Activated T-cell treated with anti-CD3 and anti-CD28 coated beads, Interleukin-2, amount 50 U/mL, for 48 hours (primary cell): ENCODE measurements around the gene SETD2.
"Not testable (repeated sequence)": the region's sequence is repeated elsewhere in the genome, so short reads cannot be mapped to it uniquely, and the experiment has no call there.

Experiments used
- DNase-seq, 2 experiments: peaks; one replicate each; pipeline ENCODE4 v3.0.0-alpha.2; 2020

Gene SETD2

DNA sequence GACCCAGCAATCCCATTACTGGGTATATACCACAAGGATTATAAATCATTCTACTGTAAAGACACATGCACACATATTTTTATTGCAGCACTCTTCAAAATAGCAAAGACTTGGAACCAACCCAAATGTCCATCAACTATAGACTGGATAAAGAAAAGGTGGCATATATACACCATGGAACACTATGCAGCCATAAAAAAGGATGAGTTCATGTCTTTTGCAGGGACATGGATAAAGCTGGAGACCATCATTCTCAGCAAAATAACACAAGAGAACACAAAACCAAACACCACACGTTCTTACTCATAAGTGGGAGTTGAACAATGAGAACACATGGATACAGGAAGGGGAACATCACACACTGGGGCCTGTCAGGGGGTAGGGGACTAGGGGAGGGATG is 137.5 kb downstream of the SETD2 start:
- DNase-seq = not testable (repeated sequence)

DNA sequence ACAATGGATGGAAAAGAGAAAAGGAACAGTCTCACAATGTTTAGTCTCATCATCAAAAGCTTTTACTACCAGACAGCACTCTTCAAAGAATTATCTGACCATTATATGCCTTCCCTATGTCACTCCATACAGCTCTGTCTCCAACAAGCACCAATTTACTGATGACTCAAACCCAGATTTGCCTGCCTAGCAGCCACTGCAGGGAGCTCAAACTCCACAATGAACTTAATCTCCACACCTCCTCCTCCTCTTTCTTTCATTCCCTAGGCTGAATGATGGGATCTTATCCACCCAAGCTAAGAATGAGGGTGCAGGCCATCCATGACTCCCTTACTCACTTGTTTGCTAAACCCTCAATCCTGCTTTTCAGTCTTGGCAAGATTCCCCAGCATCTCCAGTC is 139.0 kb downstream of the SETD2 start:
- no peak for DNase-seq

DNA sequence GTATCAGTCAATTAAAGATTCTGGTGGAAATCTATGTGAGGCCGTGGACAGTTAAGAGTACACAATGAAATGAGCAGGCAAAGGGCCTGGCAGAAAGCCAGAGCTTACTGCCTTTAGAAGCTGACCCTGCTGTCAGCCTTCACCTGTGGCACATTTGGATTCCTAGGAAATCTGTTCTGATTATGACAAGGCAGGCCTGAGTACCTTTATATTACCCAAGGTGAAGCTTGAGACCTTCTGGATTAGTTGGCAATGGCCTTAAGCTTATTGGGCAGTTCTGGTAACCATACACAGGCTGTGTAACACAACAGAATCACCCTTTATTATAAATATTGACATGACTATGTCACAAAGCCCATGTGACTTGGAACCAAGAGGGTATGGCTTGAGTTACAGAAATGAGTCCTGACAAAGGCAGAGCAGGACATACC is 141.3 kb downstream of the SETD2 start:
- DNase-seq = no peak

DNA sequence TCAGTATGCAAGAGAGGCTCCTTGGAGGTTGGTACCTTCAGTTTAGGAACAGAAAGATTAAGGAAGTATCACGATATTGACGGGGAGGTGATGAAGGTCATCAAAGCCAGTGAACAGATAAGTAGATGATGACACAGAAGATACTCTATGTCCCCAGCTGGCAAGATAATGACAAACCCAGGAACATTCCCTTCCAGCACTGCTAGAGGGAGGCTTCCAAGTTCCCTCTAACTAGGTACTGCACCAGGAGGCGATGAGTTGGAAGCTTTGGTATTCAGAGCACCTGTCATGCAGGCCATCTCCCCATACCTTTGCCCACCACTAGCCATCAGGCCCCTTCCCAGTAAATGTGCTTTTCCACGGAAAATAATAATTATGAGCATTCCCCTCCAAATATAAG is 143.6 kb downstream of the SETD2 start:
- no peak for DNase-seq

DNA sequence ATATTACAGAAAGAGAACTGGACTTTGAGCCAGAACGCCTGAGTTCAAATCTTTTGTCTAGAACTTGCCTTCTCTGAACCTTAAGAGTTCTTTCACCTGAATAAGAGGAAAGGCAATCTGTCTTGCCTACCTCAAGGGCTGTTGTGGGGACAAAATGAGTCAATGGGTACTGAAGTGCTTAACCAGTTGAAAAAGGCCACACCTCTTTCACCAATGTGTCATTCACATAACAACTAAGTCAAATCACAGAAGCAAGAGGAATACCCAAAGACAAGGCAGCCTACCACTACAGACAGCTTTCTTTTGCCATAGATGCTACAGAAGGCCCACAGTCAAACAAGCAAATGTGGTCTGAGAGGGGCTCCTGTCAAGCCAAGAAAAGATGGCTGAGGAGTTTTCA is 144.7 kb downstream of the SETD2 start:
- peak in 1 of 2 experiments; percentile 41 for DNase-seq

DNA sequence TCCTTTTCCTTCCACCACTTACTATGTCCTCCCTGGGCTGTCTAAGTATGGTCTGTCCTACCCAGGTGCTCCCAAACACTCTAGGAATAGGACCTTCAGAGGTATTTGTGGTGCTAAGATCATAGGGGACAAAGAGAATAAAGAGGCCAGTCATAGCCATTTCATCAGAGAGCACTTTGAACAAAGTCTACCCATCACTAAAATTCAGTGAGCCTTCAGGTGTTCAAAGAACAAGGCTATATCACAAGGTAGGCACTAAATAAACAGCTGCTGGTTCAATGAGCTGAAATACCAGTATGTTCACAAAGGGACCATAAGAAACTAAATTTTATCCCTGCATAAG is 145.7 kb downstream of the SETD2 start:
- no peak for DNase-seq

DNA sequence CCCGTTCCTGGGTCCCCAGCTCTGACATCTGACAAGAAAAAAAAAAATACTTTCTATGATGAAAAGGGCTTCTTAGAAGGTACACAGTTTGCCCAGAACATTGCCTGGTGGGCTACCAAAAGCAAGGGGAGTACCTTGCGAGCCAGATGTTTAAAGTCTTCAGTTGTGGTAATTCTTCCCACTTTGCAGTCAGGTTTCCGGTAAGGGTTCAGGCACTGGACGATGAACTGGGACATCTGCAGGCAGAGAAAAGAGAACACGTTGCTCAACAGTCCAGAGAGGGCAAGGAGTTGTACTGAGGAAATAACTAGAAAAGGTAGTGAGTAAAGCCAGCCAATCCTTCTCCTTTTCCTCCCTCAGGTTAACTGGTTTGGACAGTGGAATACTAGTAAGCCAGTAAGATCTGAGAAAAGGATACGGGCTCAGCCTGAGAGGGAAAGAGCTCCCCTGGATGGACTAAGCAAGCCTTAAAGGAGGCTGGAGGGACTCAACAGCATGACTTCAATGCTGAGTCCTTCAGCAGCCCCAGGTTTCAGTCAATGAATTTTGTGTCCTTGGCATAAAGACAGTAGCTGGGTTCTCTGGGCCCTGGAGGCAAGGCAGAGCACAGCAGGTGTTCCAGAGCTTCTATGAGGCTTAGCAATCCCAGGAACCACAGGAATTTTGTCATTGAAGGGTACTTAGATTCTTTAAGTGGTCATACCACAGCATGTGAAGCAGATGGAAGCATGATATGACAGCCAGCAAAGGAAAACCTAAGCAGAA is 146.2 kb downstream of the SETD2 start:
- peak in 1 of 2 experiments; percentile 19 for DNase-seq

DNA sequence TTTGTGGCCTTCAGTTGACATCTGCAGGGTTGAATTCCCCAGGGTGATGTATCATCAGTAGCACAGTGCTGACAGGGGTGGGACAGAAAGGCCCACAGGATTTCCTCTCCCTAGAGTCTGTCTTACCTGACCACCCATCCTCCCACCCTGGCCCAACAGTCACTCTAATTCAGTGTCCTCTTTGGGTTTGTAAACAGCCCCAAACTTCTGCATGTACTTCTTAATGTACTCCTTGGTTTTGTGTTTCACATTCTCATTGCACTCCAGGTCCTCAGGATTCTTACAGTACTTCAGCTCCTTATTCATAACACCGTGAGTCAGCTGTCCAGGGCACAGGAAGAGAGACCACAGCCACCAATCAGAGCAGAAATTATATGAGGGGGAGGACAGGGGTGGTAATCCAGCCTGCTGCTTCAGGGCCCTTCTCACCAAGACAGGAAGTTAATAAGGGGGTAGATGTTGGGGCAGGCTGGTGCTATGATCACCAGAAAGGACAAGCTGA is 146.9 kb downstream of the SETD2 start:
- peak; percentile 46 to 62 for DNase-seq

DNA sequence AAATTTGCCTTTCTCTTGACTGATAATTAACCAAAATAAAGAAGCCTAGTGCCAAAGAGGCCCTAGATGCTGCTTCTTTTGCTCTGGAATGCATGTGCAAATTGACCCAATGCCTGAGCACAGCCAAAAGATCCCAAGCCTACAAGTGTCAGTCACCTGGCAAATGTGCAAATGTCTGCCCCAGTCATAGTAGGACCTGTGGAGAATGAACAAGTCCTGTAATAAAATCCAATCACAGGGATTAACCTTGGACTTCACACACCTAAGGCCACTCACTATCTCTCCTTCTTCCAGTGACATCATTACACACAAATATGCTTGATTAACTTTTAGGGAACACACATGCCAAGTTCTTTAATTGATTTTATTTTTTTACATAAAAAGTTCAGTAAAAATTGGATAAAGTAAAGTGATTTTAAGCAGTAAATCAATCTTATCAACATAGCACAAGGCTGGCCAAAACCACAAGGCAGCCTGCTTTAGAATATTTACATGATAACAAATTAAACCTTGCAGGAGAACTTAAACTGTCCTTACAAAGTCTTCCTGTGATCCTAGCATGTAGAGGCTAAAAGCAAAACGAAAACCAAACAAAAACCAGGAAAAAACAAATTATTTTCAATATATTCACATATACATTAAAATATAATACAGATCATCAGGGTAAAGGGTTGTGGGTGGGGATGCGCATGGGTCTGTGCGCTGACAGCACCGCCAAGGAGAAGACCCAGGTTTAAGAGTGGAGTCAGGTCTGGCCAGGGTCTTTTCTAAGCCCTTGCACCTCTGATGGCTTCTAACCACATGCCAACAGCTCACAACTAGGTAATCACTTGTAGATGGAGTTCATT is 147.6 kb downstream of the SETD2 start:
- DNase-seq = no peak

DNA sequence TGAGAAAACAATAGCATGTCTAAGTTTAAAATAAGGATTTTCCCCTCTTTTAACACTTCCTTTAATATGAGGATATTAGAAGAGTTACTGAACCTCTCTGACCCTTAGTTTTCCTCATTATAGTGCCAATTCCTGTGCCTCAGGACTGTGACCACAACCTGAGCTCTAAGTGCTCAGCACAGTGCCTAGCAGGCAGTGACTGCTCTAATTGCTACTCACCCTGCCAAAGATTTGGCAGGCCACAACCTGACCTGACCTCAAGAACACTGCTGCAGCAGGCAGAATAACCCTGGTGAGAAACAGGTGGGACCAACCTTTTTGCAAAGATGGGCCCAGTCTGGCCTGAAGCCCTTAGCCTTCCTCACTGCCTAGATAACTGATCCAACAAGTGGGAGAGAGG is 148.8 kb downstream of the SETD2 start:
- no peak for DNase-seq

DNA sequence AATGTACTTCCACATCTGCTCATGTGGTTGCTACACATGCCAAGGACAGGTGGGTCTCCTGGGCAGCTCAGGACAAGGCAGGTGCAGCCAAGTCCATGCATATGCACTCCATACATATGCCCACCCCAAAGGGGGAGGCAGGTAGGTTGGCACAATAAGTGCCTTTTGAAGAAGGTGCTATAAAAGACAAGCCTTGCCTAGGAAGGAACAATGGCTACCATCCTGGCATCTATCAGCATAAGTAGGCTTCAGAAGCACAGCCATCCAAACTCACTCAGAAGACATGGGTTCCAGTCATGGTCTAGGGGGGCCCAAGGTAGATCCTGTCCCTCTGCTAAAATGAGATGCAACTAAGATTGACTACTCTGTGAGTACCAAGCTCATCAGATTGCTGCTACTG is 149.9 kb downstream of the SETD2 start:
- no peak for DNase-seq

DNA sequence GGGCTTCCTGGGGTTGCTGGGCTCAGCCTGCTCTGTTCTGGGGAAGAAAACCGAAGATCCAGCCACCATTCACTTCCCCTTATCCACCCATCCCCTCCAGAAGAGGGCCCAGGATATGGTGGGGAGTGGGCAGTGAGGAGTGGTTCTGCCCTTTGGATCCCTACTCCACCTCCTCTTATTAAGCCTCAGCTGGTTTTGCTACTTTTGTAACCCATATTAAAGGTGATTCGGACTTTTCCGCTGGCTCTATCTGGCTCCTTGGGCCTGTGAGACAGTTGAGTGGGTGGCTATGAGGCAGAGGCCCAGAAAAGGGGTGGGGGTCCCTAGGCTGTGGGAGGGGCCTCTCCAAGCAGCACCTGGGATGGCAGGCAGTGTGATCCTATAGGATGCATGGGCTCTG is 150.7 kb downstream of the SETD2 start:
- DNase-seq = no peak

DNA sequence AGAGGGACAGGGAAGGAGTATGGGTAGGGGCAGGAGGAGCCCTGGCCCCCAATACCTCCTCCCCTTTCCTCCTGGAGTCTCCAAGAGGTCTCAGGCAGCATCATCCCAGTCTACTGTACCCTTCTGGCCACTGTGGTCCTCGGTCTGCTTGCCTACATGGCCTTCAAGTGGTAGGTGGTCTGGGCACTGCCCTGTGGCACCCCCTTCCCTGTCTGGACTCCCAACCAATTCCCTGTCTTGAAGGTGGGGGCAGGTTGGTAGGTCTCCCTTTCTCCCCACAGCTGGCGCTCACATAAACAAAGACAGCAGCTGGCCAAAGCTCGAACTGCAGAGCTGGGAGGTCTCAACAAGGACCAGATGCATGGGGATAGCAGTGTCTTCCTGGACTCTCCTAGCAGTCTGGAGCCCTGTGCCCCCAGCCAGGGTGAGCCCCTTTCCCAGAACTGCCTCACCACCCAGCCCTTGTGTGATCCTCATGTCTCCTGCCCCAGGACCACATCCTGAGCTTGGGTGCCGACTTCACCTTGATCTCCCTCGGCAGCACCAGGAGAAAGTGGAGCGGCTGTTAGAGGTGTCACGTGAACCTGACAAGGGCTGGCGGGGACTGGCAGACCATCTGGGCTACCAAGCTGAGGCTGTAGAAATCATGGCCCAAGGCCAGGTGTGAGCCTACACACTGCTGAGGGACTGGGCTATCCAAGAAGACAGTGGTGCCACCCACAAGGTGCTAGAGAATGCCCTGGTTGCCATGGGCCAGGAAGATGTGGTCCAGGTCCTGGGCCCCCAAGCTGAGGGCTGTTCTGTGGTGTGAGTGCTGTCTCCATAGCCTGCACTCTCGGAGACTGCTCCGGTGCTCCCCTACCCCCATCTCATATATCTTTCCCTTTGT is 151.3 kb downstream of the SETD2 start:
- DNase-seq = peak in 1 of 2 experiments; percentile 19

DNA sequence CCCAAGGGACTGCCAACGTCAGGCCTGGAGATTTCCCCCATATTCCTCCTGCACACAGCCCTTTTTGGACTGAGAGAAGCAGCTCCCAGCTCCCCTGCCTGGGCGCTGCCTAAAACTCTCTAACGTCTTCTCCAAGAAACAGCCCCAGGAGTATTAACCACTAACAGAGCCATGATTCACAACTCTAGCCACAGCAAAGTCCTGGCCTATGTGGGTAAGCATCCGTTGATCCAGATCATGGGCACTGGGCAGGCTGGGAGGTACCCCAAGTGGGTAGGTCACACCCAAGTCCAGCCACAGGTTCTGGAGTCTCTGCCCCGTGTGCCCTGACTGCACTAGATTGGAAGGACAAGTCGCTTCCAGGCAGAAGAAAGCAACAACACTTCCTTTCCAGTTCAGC is 152.5 kb downstream of the SETD2 start:
- no peak for DNase-seq

DNA sequence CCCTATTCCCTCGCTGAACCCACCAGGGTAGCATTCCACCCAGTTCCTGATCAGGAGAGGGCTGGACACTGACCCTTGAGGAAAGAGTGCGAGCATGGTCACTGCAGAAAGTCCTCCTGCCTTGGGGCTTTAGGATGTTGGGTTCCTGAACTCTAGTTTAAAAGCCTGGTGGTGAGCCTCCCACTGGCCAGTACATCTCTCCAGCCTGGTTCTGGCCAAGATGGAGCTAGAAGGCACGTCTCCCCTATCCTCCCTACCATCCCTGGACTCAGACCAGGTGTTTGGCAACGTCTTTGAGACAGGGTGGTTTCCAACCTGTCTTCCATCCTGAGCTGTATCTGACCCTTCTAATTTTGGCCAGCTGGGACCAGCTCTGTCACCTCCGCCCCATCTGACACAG is 153.0 kb downstream of the SETD2 start:
- DNase-seq = peak in 1 of 2 experiments; percentile 20

DNA sequence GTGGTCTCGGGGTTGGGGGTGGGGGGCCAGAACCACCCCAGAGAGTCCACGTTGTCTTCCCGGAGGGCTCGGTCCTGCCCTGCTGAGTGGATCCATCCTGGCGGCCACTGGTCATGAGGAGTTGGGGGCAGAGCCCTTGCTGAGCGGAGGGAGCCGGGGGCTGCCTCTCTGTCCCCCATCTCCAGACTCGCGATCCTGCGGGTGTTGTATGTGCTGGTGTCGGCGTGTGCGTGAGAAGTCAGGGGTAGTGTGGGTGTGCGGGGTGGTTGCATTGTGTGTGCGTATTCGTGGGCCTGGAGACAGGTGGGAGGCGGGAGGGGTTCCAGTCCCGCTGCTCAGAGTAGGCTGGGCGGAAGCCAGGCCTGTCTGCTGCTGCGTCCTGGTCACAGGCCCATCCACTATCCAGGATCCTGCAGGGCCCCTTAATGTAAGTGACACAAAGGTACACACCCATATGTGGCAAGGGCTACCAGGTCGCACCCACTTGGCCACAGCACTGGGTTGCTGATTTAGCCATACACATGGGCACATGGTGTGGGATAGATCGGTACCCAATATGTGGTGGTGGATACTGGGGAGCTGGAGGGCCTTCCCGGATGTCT is 153.7 kb downstream of the SETD2 start:
- DNase-seq = no peak

DNA sequence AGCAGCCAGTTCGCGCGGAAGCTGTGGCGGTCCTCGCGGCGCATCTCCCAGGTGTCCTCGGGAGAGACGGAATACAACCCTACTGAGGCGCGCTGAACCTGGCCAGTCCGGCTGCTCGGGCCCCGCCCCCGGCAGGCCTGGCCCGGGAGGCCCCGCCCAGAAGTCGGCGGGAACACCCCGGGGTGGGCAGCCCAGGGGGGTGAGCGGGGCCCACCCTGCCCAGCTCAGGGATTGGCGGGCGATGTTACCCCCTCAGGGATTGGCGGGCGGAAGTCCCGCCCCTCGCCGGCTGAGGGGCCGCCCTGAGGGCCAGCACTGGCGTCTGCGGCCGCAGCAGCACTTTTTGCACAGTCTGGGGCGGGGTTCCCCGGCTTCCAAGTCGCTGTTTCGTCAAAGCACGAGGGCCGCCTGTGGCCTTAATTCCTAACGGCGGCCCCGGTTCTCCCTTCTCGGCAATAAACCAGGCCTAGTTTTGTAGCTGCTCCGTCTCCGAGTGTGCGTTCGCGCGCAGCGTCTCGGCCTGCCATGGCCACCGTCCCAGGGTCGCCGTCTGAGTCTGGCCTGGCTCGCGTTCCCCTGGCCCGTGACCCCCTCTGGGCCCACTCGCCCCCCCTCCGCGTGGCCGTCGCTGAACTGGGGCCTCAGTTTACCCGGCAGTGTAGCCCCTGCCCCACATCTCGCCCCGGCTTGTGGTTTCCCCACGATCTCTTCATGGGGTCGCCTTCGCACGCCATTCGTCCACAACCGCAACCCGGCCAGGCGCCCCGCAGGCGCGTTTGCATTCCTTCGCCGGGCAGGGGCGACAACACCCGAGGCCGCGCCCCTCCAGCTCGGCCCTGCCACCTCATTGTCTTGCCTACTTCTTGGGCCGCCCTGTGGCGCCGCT is 154.4 kb downstream of the SETD2 start:
- peak; percentile 78 to 84 for DNase-seq

DNA sequence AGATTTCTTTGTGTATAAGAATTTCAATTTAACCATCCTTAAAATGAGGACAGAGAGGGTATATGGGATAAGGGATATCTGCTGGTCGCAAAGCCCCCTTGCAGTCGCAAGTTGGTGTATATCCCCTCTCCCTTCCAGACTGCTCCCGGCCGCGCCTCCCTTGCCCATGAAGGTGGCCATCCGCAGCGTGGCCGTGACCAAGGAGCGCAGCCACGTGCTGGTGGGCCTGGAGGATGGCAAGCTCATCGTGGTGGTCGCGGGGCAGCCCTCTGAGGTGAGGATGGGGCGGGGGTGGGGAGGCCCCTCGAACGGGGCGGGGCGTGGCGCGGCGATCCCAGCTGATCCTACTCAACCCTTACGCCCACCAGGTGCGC is 155.1 kb downstream of the SETD2 start:
- no peak for DNase-seq

DNA sequence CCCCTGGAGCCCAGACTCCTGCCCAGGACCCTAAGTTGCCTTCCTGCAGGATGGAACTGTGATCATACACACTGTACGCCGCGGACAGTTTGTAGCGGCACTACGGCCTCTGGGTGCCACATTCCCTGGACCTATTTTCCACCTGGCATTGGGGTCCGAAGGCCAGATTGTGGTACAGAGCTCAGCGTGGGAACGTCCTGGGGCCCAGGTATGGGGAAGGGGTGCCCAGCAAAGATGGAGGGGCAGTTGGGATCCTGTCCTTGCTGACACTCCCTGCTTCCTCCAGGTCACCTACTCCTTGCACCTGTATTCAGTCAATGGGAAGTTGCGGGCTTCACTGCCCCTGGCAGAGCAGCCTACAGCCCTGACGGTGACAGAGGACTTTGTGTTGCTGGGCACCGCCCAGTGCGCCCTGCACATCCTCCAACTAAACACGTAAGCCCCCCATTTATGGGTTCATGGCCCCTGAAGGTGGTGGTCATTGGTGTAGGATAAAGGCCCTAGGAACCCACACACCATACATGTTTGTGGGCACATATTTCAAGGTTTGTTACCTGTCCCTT is 155.6 kb downstream of the SETD2 start:
- DNase-seq = no peak

DNA sequence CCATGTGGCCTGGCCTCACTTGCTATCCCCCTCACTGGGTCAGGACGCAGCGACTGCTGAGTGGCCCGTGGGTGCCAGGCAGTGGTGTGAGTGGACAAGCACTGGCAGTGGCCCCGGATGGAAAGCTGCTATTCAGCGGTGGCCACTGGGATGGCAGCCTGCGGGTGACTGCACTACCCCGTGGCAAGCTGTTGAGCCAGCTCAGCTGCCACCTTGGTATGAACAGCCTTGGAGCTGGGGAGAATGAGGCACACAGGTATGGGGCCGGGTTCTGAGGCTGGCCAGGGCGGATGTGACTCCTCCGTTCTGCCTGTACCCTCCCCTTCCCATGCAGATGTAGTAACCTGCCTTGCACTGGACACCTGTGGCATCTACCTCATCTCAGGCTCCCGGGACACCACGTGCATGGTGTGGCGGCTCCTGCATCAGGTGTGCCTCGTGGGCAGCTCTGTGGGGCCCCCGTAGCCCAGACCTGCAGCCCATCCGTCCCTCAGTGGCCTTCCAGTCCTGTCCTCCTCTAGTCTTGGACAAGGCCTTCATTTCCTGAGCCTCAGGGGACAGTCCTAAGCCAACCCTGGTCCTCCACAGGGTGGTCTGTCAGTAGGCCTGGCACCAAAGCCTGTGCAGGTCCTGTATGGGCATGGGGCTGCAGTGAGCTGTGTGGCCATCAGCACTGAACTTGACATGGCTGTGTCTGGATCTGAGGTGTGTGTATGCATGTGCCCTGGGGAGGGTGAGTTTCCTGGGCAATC is 156.3 kb downstream of the SETD2 start:
- DNase-seq = no peak

DNA sequence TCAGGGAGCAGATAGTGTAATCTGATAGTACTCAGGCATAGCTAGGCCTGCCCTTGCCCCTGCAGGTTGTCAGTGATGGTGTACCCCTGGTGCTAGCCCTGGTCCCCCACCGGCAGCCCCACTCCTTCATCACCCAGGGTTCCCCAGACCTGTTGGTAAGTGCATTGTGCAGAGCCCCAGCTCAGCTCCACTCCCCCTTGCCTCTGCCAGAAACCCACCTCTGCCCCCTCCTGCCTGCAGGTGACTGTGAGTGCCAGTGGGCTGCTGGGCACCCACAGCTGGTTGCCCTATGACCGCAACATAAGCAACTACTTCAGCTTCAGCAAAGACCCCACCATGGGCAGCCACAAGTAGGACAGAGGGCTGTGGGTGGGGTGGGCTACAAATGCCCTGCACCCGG is 156.9 kb downstream of the SETD2 start:
- DNase-seq = no peak
